Type B pancreatic cell (in vitro differentiated cells): ENCODE data around the gene DNAI4. TPM values are rescaled to one million over a fixed set of nuclear protein-coding genes. Genes with fewer than 3 reads are reported as not detected.
"Not testable (repeated sequence)": the region's sequence is repeated elsewhere in the genome, so short reads cannot be mapped to it uniquely, and the experiment has no call there.

Experiments used
- DNase-seq: peaks from one replicate; pipeline ENCODE4 v3.0.0; 2021; ENCODE audit warnings: mixed read lengths; ENCODE audit not compliant: unreplicated experiment; ENCODE audit errors: extremely low spot score
- H3K27ac Mint-ChIP-seq: 2 replicates; pipeline ENCODE4 v1.8.0; 2021; ENCODE audit warnings: mild to moderate bottlenecking, mixed read lengths
- H3K27me3 Mint-ChIP-seq: 2 replicates; pipeline ENCODE4 v1.8.0; 2021; ENCODE audit warnings: mixed read lengths
- H3K36me3 Mint-ChIP-seq: 2 replicates; pipeline ENCODE4 v1.8.0; 2021; ENCODE audit warnings: mixed read lengths
- H3K4me1 Mint-ChIP-seq: one replicate; pipeline ENCODE4 v1.8.0; 2021; ENCODE audit warnings: mixed read lengths; ENCODE audit not compliant: unreplicated experiment
- H3K4me3 Mint-ChIP-seq: 2 replicates; pipeline ENCODE4 v1.8.0; 2021; ENCODE audit warnings: mild to moderate bottlenecking, mixed read lengths
- H3K9me3 Mint-ChIP-seq: 2 replicates; pipeline ENCODE4 v1.8.0; 2021; ENCODE audit warnings: mixed read lengths
- total RNA-seq: library from RNA; stranded (reverse); gene quantifications from 2 replicates; pipeline ENCODE4 v1.2.1, GENCODE V29; 2021; ENCODE audit warnings: low replicate concordance
- TF ChIP-seq, protein P1 (sequence below): fragments of 200-600 bp; sonication (generic); conservative IDR thresholded peaks from 2 replicates; pipeline ENCODE4 v1.5.0; 2021; ENCODE audit warnings: antibody characterized with exemption, mild to moderate bottlenecking

The DNAI4 gene
- total RNA-seq, 1 donor from 2014 or later = 20.1 TPM

DNA sequence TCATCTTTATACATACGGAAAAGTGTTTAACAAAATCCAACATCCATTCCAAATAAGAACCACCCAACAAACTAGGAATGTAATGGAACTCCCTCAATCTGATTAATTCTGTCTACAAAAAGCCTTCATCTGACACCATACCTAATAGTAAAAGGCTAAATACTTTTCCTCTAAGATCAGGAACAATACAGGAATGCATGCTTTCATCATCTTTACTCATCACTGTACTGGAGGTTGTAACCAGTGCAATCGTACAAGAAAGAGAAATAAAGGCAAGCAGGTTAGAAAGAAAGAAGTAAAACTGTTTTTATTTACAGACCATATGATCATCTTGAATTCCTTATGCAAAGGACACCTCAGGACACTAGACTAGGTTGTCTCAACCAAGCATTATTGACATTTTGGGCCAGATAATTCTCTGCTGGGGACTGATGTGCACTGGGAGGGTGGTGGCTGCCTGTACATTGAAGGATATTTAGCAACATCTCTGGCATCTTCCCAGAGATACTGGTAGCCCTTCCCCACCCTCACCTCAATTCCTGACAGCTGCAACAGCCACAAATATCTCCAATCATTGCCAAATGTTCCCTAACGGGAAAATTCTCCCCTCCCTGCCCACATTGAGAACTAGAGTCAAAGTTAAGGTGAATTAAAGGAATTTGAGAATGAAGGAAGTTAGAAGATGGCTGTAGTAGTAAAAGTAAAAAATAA is 93.0 kb downstream of the DNAI4 start:
- no peaks in the 10 kb centered on the region for H3K4me1 Mint-ChIP-seq
- no peak overlapping the region for H3K4me3 Mint-ChIP-seq
- no peaks in the 10 kb centered on the region for H3K9me3 Mint-ChIP-seq

DNA sequence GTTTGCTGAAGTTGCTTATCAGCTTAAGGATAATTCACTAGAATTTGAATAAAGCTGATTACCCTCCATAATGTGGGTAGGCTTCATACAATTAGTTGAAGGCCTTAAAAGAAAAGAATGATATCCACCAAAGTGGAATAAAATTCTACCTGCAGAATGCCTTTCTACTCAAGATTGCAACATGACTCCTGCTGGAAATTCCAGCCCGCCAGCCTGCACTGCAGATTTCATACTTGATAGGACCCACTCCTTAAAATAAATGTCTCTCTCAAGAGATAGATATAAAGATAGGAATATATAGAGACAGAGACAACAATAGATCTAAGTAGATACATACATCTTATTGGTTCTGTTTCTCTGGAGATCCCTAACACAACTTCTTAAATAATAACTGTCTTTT is 99.9 kb downstream of the DNAI4 start:
- no peak for DNase-seq
- no peaks in the 10 kb centered on the region for H3K36me3 Mint-ChIP-seq
- H3K27ac Mint-ChIP-seq = no peak overlapping the region
- no peaks in the 10 kb centered on the region for H3K9me3 Mint-ChIP-seq
- H3K4me1 Mint-ChIP-seq = no peaks in the 10 kb centered on the region
- no peak overlapping the region for H3K4me3 Mint-ChIP-seq
- H3K27me3 Mint-ChIP-seq = no peaks in the 10 kb centered on the region
- TF ChIP-seq, protein P1, sequence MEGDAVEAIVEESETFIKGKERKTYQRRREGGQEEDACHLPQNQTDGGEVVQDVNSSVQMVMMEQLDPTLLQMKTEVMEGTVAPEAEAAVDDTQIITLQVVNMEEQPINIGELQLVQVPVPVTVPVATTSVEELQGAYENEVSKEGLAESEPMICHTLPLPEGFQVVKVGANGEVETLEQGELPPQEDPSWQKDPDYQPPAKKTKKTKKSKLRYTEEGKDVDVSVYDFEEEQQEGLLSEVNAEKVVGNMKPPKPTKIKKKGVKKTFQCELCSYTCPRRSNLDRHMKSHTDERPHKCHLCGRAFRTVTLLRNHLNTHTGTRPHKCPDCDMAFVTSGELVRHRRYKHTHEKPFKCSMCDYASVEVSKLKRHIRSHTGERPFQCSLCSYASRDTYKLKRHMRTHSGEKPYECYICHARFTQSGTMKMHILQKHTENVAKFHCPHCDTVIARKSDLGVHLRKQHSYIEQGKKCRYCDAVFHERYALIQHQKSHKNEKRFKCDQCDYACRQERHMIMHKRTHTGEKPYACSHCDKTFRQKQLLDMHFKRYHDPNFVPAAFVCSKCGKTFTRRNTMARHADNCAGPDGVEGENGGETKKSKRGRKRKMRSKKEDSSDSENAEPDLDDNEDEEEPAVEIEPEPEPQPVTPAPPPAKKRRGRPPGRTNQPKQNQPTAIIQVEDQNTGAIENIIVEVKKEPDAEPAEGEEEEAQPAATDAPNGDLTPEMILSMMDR = no peak

More for the DNA sequence above, 93.0 kb downstream of the DNAI4 start:
- no peak for DNase-seq
- Mint-ChIP-seq H3K27me3 (no peaks in the 10 kb centered on the region), H3K27ac (no peak overlapping the region), H3K36me3 (peaks cover 4% of the 10 kb centered on the region)
- TF ChIP-seq, protein P1 = no peak

DNA sequence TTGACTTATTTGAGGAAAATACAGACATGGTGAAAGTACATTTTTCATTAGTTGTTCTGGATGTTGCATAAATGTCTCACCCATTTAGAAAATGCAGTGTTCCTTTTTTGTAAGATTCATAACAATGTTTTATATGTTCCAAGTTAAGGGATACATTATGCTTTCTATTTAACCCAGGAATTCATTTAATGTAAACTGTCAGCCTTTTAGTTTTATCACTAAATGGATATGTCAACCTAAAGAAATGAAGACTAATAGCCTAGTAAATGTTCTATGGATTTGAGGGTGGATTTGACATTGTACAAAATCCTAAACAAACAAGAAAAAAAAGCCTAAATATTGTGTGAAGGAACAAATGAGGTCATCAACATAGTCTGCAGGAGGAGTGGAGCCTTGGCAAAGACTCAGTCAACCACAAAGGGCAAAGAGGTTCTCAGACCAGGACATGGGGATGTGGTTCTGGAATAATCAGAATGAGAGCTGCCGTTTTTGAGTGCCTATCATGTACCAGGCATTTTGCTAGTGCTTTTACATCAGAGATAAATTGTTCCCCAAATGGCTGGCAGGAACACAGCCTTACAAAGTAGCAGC is 114.8 kb downstream of the DNAI4 start:
- DNase-seq = no peak

DNA sequence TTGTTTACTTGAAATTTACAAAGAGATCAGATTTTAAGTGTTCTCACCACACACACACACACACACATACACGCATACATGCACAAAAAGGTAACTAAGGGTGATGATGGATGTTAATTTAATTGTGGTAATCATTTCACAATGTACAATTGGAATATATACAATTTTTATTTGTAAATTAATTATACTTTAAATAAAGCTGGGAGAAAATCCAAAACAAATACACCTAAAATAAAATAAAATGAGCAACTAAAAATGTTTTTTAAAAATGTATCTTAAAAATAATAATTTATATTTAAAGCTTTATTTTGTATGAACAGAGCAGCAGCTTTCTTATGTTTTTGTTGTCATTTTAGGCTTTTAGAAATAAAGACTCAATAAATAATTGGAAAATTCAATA is 115.4 kb downstream of the DNAI4 start:
- H3K4me1 Mint-ChIP-seq = no peaks in the 10 kb centered on the region

More for the DNA sequence above, 114.8 kb downstream of the DNAI4 start:
- H3K9me3 Mint-ChIP-seq = no peaks in the 10 kb centered on the region
- no peaks in the 10 kb centered on the region for H3K36me3 Mint-ChIP-seq
- no peak overlapping the region for H3K4me3 Mint-ChIP-seq
- H3K4me1 Mint-ChIP-seq = no peaks in the 10 kb centered on the region
- no peaks in the 10 kb centered on the region for H3K27me3 Mint-ChIP-seq
- H3K27ac Mint-ChIP-seq = no peak overlapping the region
- TF ChIP-seq, protein P1 = no peak

DNA sequence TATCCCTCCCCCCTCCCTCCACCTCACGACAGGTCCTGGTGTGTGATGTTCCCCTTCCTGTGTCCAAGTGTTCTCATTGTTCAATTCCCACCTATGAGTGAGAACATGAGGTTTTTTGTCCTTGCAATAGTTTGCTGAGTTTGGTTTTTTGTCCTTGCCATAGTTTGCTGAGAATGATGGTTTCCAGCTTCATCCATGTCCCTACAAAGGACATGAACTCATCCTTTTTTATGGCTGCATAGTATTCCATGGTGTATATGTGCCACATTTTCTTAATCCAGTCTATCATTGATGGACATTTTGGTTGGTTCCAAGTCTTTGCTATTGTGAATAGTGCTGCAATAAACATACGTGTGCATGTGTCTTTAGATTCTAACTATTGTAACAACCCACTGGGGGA is 128.8 kb downstream of the DNAI4 start:
- H3K27me3 Mint-ChIP-seq, H3K27ac Mint-ChIP-seq, H3K9me3 Mint-ChIP-seq, H3K4me3 Mint-ChIP-seq, DNase-seq, H3K36me3 Mint-ChIP-seq, H3K4me1 Mint-ChIP-seq: not testable (repeated sequence)

More for the DNA sequence above, 115.4 kb downstream of the DNAI4 start:
- no peak overlapping the region for H3K4me3 Mint-ChIP-seq
- H3K27me3 Mint-ChIP-seq = no peaks in the 10 kb centered on the region
- no peaks in the 10 kb centered on the region for H3K9me3 Mint-ChIP-seq
- H3K27ac Mint-ChIP-seq = no peak overlapping the region
- TF ChIP-seq, protein P1 = no peak
- DNase-seq = no peak
- no peaks in the 10 kb centered on the region for H3K36me3 Mint-ChIP-seq
